GM12878 (cell line): ENCODE data around the gene KISS1. TPM values are rescaled to one million over a fixed set of nuclear protein-coding genes. Genes with fewer than 3 reads are reported as not detected.

Source experiments
- ATAC-seq: fragments of 200-7000 bp; cut with Tn5 transposase; 3 replicates; pipeline ENCODE4 v1.9.1; 2020; ENCODE audit warnings: mild to moderate bottlenecking, moderate library complexity
- BruUV-seq: library from RNA; stranded (reverse); fragments of 400-500 nt; replicated peaks from 2 replicates; lab custom pipeline; 2021; lab: Mats Ljungman, UMichigan
- CTCF ChIA-PET: fragments of 300-600 bp; sonication (Branson Sonifier 250); formaldehyde crosslinking; extraction: SDS; loops from one replicate; lab custom pipeline; 2021; ENCODE audit warnings: inconsistent platforms; lab: Yijun Ruan, JAX
- POLR2A ChIA-PET: fragments of 350-600 bp; formaldehyde crosslinking; extraction: SDS; loops from one replicate; lab custom pipeline; 2021; ENCODE audit warnings: inconsistent platforms; lab: Charles Lee
- RAD21 ChIA-PET: fragments of 300-600 bp; sonication (Branson Sonifier 250); formaldehyde crosslinking; loops from one replicate; lab custom pipeline; 2023; ENCODE audit warnings: antibody characterized with exemption; ENCODE audit not compliant: unreplicated experiment; lab: Charles Lee
- SMC1A ChIA-PET: fragments of 300-600 bp; sonication (Branson Sonifier 250); formaldehyde crosslinking; loops from one replicate; lab custom pipeline; 2023; ENCODE audit not compliant: unreplicated experiment, uncharacterized antibody; lab: Charles Lee
- DNase-seq: peaks from one replicate; pipeline ENCODE4 v3.0.0-alpha.2; 2011; ENCODE audit warnings: low read depth, low spot score
- FAIRE-seq: peaks from 3 replicates; lab custom pipeline; 2011; peaks lifted over from hg19 to GRCh38; lab: Jason Lieb, UNC
- H2AFZ ChIP-seq: 2 replicates; pipeline ENCODE4 v1.6.0; 2011; ENCODE audit warnings: low read depth, low read length, control low read depth; ENCODE audit not compliant: control insufficient read depth
- H3K27ac ChIP-seq: 2 replicates; pipeline ENCODE4 v1.5.1; 2011; ENCODE audit warnings: control low read depth; ENCODE audit not compliant: control insufficient read depth, insufficient read depth
- H3K27me3 ChIP-seq, 2 experiments: replicated peaks in 1 of 2; 2 replicates each; pipeline versions ENCODE4 v1.6.0 to v1.6.1; 2011; ENCODE audit warnings: low read length in 1 of 2; ENCODE audit not compliant: control insufficient read depth in 2 of 2, insufficient read depth in 2 of 2
- H3K36me3 ChIP-seq, 2 experiments: 2 replicates each; pipeline ENCODE4 v1.5.1; 2011; ENCODE audit warnings: low read length in 1 of 2; ENCODE audit not compliant: control insufficient read depth in 2 of 2, insufficient read depth in 2 of 2
- H3K4me1 ChIP-seq: 2 replicates; pipeline ENCODE4 v1.6.1; 2011; ENCODE audit warnings: mild to moderate bottlenecking, low read length, moderate library complexity, mixed read lengths; ENCODE audit not compliant: control insufficient read depth, insufficient read depth
- H3K4me2 ChIP-seq: 2 replicates; pipeline ENCODE4 v1.6.0; 2011; ENCODE audit warnings: control low read depth; ENCODE audit not compliant: control insufficient read depth, insufficient read depth
- H3K4me3 ChIP-seq: fragments of 200-600 bp; sonication (generic); 2 replicates; pipeline ENCODE4 v1.5.1; 2016
- H3K79me2 ChIP-seq: 2 replicates; pipeline ENCODE4 v1.6.0; 2011; ENCODE audit warnings: low read length; ENCODE audit not compliant: control insufficient read depth, insufficient read depth
- H3K9ac ChIP-seq: 2 replicates; pipeline ENCODE4 v1.8.0; 2011; ENCODE audit warnings: low read length, control low read depth, mixed read lengths; ENCODE audit not compliant: control insufficient read depth, insufficient read depth
- H3K9me3 ChIP-seq: replicated peaks from 3 replicates; pipeline ENCODE4 v1.5.1; 2011; ENCODE audit warnings: mild to moderate bottlenecking, low read length; ENCODE audit not compliant: control insufficient read depth, insufficient read depth
- H4K20me1 ChIP-seq: 2 replicates; pipeline ENCODE4 v1.6.0; 2011; ENCODE audit not compliant: control insufficient read depth, insufficient read depth
- HDAC6 ChIP-seq: fragments of 200-600 bp; sonication (generic); IDR thresholded peaks from one replicate; pipeline ENCODE4 v1.8.0; 2017; ENCODE audit warnings: antibody characterized with exemption; ENCODE audit not compliant: unreplicated experiment
- HSF1 ChIP-seq: fragments of 150-350 bp; IDR thresholded peaks from 2 replicates; pipeline ENCODE4 v1.6.1; 2014; ENCODE audit warnings: mild to moderate bottlenecking, low read depth, low read length
- KAT2A ChIP-seq: conservative IDR thresholded peaks from 2 replicates; pipeline ENCODE4 v1.6.1; 2011; ENCODE audit warnings: low read depth, low read length; ENCODE audit not compliant: control insufficient read depth
- NR2F1 ChIP-seq: fragments of 450-650 bp; conservative IDR thresholded peaks from 2 replicates; pipeline ENCODE4 v1.6.1; 2017; ENCODE audit warnings: mild to moderate bottlenecking
- PBX3 ChIP-seq: IDR thresholded peaks from 2 replicates; pipeline ENCODE4 v1.6.1; 2011; ENCODE audit warnings: mild to moderate bottlenecking, low read depth, low read length, moderate library complexity; ENCODE audit not compliant: insufficient replicate concordance
- RCOR1 ChIP-seq: conservative IDR thresholded peaks from 2 replicates; pipeline ENCODE4 v1.6.1; 2012; ENCODE audit warnings: low read depth, low read length, improper control_type of control experiment
- REST ChIP-seq: IDR thresholded peaks from 2 replicates; pipeline ENCODE4 v1.6.1; 2012; ENCODE audit warnings: mild to moderate bottlenecking, low read depth, low read length
- SPI1 ChIP-seq: IDR thresholded peaks from 2 replicates; pipeline ENCODE4 v1.6.1; 2011; ENCODE audit warnings: low read depth, mild to moderate bottlenecking, low read length, moderate library complexity, borderline replicate concordance; ENCODE audit not compliant: insufficient read depth
- WGBS: methylation state at CpG from one replicate; pipeline ENCODE4 v1.1.6; 2016; ENCODE audit warnings: low lambda C conversion rate; ENCODE audit not compliant: insufficient replicate concordance, insufficient coverage; ENCODE audit errors: missing lambda C conversion rate; 5-methylcytosine and 5-hydroxymethylcytosine counted together
- in situ Hi-C: fragments of 300-500 bp; cut with MboI; formaldehyde crosslinking; loops from 9 replicates; pipeline ENCODE4 v1.14.3; 2018; ENCODE audit warnings: mixed read lengths
- intact Hi-C: fragments of 100-400 bp; cut with micrococcal nuclease; formaldehyde crosslinking; loops from one replicate; pipeline ENCODE4 v1.14.2; 2022; ENCODE audit not compliant: unreplicated experiment
- polyA plus RNA-seq, 11 experiments: library from polyadenylated mRNA; depleted of rRNA in 4 of 11; unstranded in 6 of 11; stranded (reverse) in 5 of 11; fragments of >200 nt; fragmentation: Nextera tagmentation in 4 of 11; fragmentation: Illumina TruSeq in 1 of 11; extraction: Ambion mirVana in 4 of 11; extraction: Trizol in 1 of 11; gene quantifications; 1 replicate in 1 of 11; 2 replicates in 10 of 11; pipeline versions ENCODE4 v1.2.1 to v1.2.3, GENCODE V29; 2011 to 2016; ENCODE audit warnings: inconsistent platforms in 2 of 11, missing spikeins in 2 of 11, low read depth in 1 of 11
- total RNA-seq, 4 experiments: library from RNA; depleted of rRNA in 3 of 4; stranded (reverse); fragments of >200 nt in 3 of 4; fragmentation: Illumina TruSeq in 1 of 4; extraction: Trizol in 1 of 4; gene quantifications; 2 replicates each; pipeline versions ENCODE4 v1.2.1 to v1.2.3, GENCODE V29; 2013 to 2021
- TF ChIP-seq, protein P1 (sequence below): IDR thresholded peaks from 2 replicates; pipeline ENCODE4 v1.6.1; 2012; ENCODE audit warnings: low read depth, low read length, improper control_type of control experiment
- TF ChIP-seq, protein P2 (sequence below): fragments of 450-650 bp; IDR thresholded peaks from 2 replicates; pipeline ENCODE4 v1.6.1; 2018; ENCODE audit warnings: mild to moderate bottlenecking, low read depth, moderate library complexity; ENCODE audit not compliant: partially characterized antibody

The KISS1 gene
- total and polyA plus RNA-seq, 10 of the 15 experiments (the other 5 are each of a cell fraction or from before 2014, with no cell fraction given) = not detected

GRCh38 chr1:204174958-204175357 lies 21.3 kb downstream of the KISS1 start (continued):
- TF ChIP-seq KAT2A (no peak), RCOR1 (no peak)
- TF ChIP-seq, all 136 proteins: peak for 0

DNA sequence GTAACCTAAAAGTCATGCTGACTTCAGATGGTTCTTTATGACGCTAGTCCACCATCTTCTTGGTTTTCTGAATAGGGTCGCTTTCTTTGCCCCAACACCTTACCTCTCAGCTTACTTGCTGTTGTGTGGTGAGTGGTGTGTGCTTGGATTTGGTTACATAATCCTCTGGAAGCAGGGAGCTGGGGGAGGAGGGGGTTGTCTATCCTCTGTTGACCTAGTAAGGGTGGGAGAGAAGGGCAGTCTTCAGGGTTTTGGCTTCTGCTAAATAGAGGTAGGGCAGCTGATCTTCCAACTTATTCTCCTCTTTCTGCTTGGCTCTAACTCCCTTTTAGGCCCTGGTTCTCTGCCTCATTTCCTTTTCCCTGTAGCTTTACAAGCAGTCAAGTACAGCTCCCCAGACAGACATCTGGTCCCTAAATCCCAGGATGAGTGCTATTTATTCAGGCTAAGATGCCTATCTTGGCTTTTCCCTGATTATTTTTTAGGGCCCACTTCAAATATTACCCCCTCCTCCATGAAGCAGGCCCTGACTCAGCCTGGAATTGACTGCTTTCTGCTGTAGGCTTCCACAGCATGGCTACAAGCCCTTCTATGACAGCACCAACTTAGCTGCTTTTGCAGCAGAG lies 23.8 kb downstream of the KISS1 start:
- FAIRE-seq (no peak), DNase-seq (no peak), ATAC-seq (no peak)
- Histone ChIP-seq H3K9me3 (peaks cover 8% of the 10 kb centered on the region; the same call in 2 of the 3 replicates), H3K4me2 (no peak overlapping the region), H3K36me3 (no peaks in the 10 kb centered on the region), H2AFZ (no peak overlapping the region), H3K27ac (no peak overlapping the region), H4K20me1 (no peaks in the 10 kb centered on the region), H3K79me2 (no peaks in the 10 kb centered on the region), H3K4me3 (no peak overlapping the region), H3K4me1 (no peaks in the 10 kb centered on the region), H3K27me3 (peaks cover 0 to 2% of the 10 kb centered on the region in 2 experiments; a peak in 1 of 4 replicates), H3K9ac (no peak overlapping the region)
- POLR2A ChIA-PET = interaction anchor here (0.5 kb wide), 1 partner anchor 13 kb away, joined by 4 read pairs; no protein-coding TSS in a partner anchor
- SMC1A ChIA-PET = interaction anchor here (2.3 kb wide), 1 partner anchor 226 kb away, joined by 6 read pairs; no protein-coding TSS in a partner anchor
- in situ Hi-C loops = no loop called here
- no TSS peak for BruUV-seq
- intact Hi-C loops = no loop called here
- 28% methylated on average over 2 of the region's 2 CpGs for WGBS
- RAD21 ChIA-PET = no interaction called here
- CTCF ChIA-PET = interaction anchor here (0.7 to 2.7 kb wide), 3 partner anchors 10 to 204 kb away, joined by 3 to 11 read pairs (median 4); no protein-coding TSS in a partner anchor
- TF ChIP-seq, protein P1, sequence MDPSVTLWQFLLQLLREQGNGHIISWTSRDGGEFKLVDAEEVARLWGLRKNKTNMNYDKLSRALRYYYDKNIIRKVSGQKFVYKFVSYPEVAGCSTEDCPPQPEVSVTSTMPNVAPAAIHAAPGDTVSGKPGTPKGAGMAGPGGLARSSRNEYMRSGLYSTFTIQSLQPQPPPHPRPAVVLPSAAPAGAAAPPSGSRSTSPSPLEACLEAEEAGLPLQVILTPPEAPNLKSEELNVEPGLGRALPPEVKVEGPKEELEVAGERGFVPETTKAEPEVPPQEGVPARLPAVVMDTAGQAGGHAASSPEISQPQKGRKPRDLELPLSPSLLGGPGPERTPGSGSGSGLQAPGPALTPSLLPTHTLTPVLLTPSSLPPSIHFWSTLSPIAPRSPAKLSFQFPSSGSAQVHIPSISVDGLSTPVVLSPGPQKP = no peak
- TF ChIP-seq REST = no peak
- no peak for TF ChIP-seq HSF1
- TF ChIP-seq PBX3 = no peak
- TF ChIP-seq, protein P2, sequence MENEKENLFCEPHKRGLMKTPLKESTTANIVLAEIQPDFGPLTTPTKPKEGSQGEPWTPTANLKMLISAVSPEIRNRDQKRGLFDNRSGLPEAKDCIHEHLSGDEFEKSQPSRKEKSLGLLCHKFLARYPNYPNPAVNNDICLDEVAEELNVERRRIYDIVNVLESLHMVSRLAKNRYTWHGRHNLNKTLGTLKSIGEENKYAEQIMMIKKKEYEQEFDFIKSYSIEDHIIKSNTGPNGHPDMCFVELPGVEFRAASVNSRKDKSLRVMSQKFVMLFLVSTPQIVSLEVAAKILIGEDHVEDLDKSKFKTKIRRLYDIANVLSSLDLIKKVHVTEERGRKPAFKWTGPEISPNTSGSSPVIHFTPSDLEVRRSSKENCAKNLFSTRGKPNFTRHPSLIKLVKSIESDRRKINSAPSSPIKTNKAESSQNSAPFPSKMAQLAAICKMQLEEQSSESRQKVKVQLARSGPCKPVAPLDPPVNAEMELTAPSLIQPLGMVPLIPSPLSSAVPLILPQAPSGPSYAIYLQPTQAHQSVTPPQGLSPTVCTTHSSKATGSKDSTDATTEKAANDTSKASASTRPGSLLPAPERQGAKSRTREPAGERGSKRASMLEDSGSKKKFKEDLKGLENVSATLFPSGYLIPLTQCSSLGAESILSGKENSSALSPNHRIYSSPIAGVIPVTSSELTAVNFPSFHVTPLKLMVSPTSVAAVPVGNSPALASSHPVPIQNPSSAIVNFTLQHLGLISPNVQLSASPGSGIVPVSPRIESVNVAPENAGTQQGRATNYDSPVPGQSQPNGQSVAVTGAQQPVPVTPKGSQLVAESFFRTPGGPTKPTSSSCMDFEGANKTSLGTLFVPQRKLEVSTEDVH = no peak
- no peak for TF ChIP-seq SPI1
- TF ChIP-seq HDAC6 = no peak
- TF ChIP-seq NR2F1 = no peak
